H1 (cell line): ENCODE results near the gene SGSM1. TPM values are rescaled to one million over a fixed set of nuclear protein-coding genes. Genes with fewer than 3 reads are reported as not detected.

ENCODE experiments used
- CTCF ChIA-PET: fragments of 300-600 bp; sonication (Branson Sonifier 250); formaldehyde crosslinking; loops from one replicate; lab custom pipeline; 2021; ENCODE audit not compliant: partially characterized antibody; lab: Charles Lee
- POLR2A ChIA-PET: fragments of 300-600 bp; sonication (Branson Sonifier 250); formaldehyde crosslinking; loops from one replicate; lab custom pipeline; 2021; ENCODE audit warnings: inconsistent platforms; ENCODE audit not compliant: partially characterized antibody; lab: Charles Lee
- DNase-seq, 2 experiments: peaks; one replicate each; pipeline versions ENCODE4 v3.0.0 to v3.0.0-alpha.2; 2010 to 2022; ENCODE audit warnings: low spot score in 2 of 2, low read depth in 1 of 2, mixed read lengths in 1 of 2
- FAIRE-seq: peaks from 2 replicates; lab custom pipeline; 2011; peaks lifted over from hg19 to GRCh38; lab: Jason Lieb, UNC
- H2AFZ ChIP-seq: 2 replicates; pipeline ENCODE4 v1.8.1; 2012; ENCODE audit warnings: low read length, inconsistent platforms
- H2AK5ac ChIP-seq: 2 replicates; pipeline ENCODE4 v1.6.1; 2013; ENCODE audit warnings: low read depth, low read length
- H2BK120ac ChIP-seq: replicated peaks from 2 replicates; pipeline ENCODE3; 2013; ENCODE audit warnings: low read depth, low read length, inconsistent platforms
- H2BK12ac ChIP-seq: 2 replicates; pipeline ENCODE4 v1.6.1; 2013; ENCODE audit warnings: low read depth, low read length
- H2BK15ac ChIP-seq: 2 replicates; pipeline ENCODE4 v1.6.1; 2013; ENCODE audit warnings: low read length
- H2BK20ac ChIP-seq: 2 replicates; pipeline ENCODE4 v1.6.1; 2013; ENCODE audit warnings: low read length
- H2BK5ac ChIP-seq: 2 replicates; pipeline ENCODE4 v1.6.1; 2013; ENCODE audit warnings: low read depth, low read length
- H3K14ac ChIP-seq: 2 replicates; pipeline ENCODE4 v1.6.1; 2013; ENCODE audit warnings: inconsistent platforms; ENCODE audit not compliant: insufficient read length
- H3K18ac ChIP-seq: 2 replicates; pipeline ENCODE4 v1.6.1; 2013; ENCODE audit warnings: low read length; ENCODE audit errors: extremely low read depth
- H3K23ac ChIP-seq: 2 replicates; pipeline ENCODE4 v1.6.1; 2013; ENCODE audit warnings: inconsistent platforms; ENCODE audit not compliant: insufficient read length
- H3K23me2 ChIP-seq: 2 replicates; pipeline ENCODE4 v1.6.1; 2013; ENCODE audit warnings: low read depth, low read length
- H3K27ac ChIP-seq: 2 replicates; pipeline ENCODE4 v1.6.1; 2011; ENCODE audit warnings: low read depth, low read length, inconsistent platforms
- H3K27me3 ChIP-seq, 4 experiments: replicated peaks in 1 of 4; 1 replicate in 1 of 4; 2 replicates in 3 of 4; pipeline versions ENCODE4 v1.6.1 to v1.8.1; 2011 to 2013; ENCODE audit warnings: low read length in 3 of 4, mild to moderate bottlenecking in 3 of 4, inconsistent platforms in 2 of 4, mixed read lengths in 2 of 4, moderate library complexity in 1 of 4; ENCODE audit not compliant: control insufficient read depth in 3 of 4, insufficient read depth in 3 of 4; ENCODE audit errors: extremely low read depth in 1 of 4
- H3K36me3 ChIP-seq, 4 experiments: 2 replicates each; pipeline versions ENCODE4 v1.6.1 to v1.8.1; 2011 to 2013; ENCODE audit warnings: mild to moderate bottlenecking in 4 of 4, low read length in 3 of 4, moderate library complexity in 2 of 4, control low read depth in 1 of 4, inconsistent platforms in 1 of 4; ENCODE audit not compliant: insufficient read depth in 4 of 4, control insufficient read depth in 2 of 4
- H3K4ac ChIP-seq: replicated peaks from 2 replicates; pipeline ENCODE3; 2013; ENCODE audit warnings: low read length, low read depth, mixed read lengths, inconsistent platforms; ENCODE audit not compliant: insufficient read length
- H3K4me1 ChIP-seq, 4 experiments: replicated peaks in 1 of 4; 1 replicate in 1 of 4; 2 replicates in 3 of 4; pipeline versions ENCODE4 v1.6.1 to v1.8.1; 2011 to 2013; ENCODE audit warnings: low read length in 3 of 4, inconsistent platforms in 2 of 4, mixed read lengths in 1 of 4; ENCODE audit not compliant: insufficient read depth in 4 of 4, control insufficient read depth in 3 of 4
- H3K4me2 ChIP-seq, 2 experiments: 2 replicates each; pipeline versions ENCODE4 v1.6.1 to v1.8.1; 2011 to 2013; ENCODE audit warnings: low read depth in 2 of 2, low read length in 2 of 2, control low read depth in 1 of 2, inconsistent platforms in 1 of 2, mild to moderate bottlenecking in 1 of 2; ENCODE audit not compliant: insufficient read depth in 1 of 2
- H3K4me3 ChIP-seq, 4 experiments: fragments of 200-600, 300-600 bp in 1 of 4; sonication (generic), shearing (Covaris generic), sonication (Bioruptor Twin) in 1 of 4; 2 replicates each; pipeline versions ENCODE4 v1.5.1 to v1.8.1; 2011 to 2016; ENCODE audit warnings: low read length in 4 of 4, low read depth in 3 of 4, control low read depth in 2 of 4, inconsistent platforms in 2 of 4, mild to moderate bottlenecking in 2 of 4, mixed read lengths in 1 of 4, moderate library complexity in 1 of 4; ENCODE audit not compliant: insufficient read depth in 2 of 4; ENCODE audit errors: extremely low read depth in 1 of 4
- H3K56ac ChIP-seq: replicated peaks from 2 replicates; pipeline ENCODE3; 2013; ENCODE audit warnings: low read depth, mild to moderate bottlenecking, mixed read lengths, low read length, inconsistent platforms; ENCODE audit not compliant: insufficient read length
- H3K79me1 ChIP-seq: 2 replicates; pipeline ENCODE4 v1.6.1; 2013; ENCODE audit warnings: low read depth, low read length, control low read depth
- H3K79me2 ChIP-seq, 2 experiments: 2 replicates each; pipeline versions ENCODE4 v1.6.1 to v1.8.1; 2012 to 2013; ENCODE audit warnings: low read length in 2 of 2, mild to moderate bottlenecking in 2 of 2, inconsistent platforms in 1 of 2; ENCODE audit not compliant: insufficient read depth in 2 of 2, control insufficient read depth in 1 of 2
- H3K9ac ChIP-seq, 4 experiments: replicated peaks in 1 of 4; 1 replicate in 1 of 4; 2 replicates in 3 of 4; pipeline versions ENCODE4 v1.6.1 to v1.8.1; 2011 to 2013; ENCODE audit warnings: low read depth in 3 of 4, low read length in 3 of 4, control low read depth in 2 of 4, mild to moderate bottlenecking in 2 of 4, moderate library complexity in 2 of 4, inconsistent platforms in 1 of 4; ENCODE audit errors: extremely low read depth in 1 of 4
- H3K9me3 ChIP-seq, 2 experiments: 2 replicates each; pipeline versions ENCODE4 v1.6.1 to v1.8.1; 2012 to 2013; ENCODE audit warnings: mild to moderate bottlenecking in 2 of 2, moderate library complexity in 2 of 2, control low read depth in 1 of 2, inconsistent platforms in 1 of 2, low read depth in 1 of 2, low read length in 1 of 2, mixed read lengths in 1 of 2; ENCODE audit not compliant: insufficient read depth in 2 of 2
- H4K20me1 ChIP-seq, 2 experiments: replicated peaks in 1 of 2; 2 replicates each; pipeline versions ENCODE3 to v1.8.1; 2011 to 2013; ENCODE audit warnings: inconsistent platforms in 2 of 2, low read length in 2 of 2, mild to moderate bottlenecking in 1 of 2; ENCODE audit not compliant: insufficient read depth in 2 of 2, control insufficient read depth in 1 of 2
- H4K5ac ChIP-seq: 2 replicates; pipeline ENCODE4 v1.6.1; 2013; ENCODE audit warnings: low read length, low read depth, mixed read lengths, inconsistent platforms; ENCODE audit not compliant: insufficient read length
- H4K8ac ChIP-seq: 2 replicates; pipeline ENCODE4 v1.8.0; 2013; ENCODE audit warnings: mild to moderate bottlenecking, moderate library complexity, low read length, inconsistent platforms; ENCODE audit not compliant: insufficient read depth; ENCODE audit errors: extremely low read depth
- H4K91ac ChIP-seq: replicated peaks from 2 replicates; pipeline ENCODE3; 2013; ENCODE audit warnings: low read length, mixed read lengths, inconsistent platforms; ENCODE audit not compliant: insufficient read length
- CTBP2 ChIP-seq: IDR thresholded peaks from 2 replicates; pipeline ENCODE4 v1.7.0; 2011; ENCODE audit warnings: borderline replicate concordance, mild to moderate bottlenecking, moderate library complexity, mixed read lengths, low read length; ENCODE audit not compliant: insufficient read depth, insufficient read length
- EGR1 ChIP-seq: IDR thresholded peaks from 2 replicates; pipeline ENCODE4 v1.6.1; 2011; ENCODE audit warnings: low read depth, low read length, borderline replicate concordance
- JUND ChIP-seq: IDR thresholded peaks from 2 replicates; pipeline ENCODE4 v1.6.1; 2011; ENCODE audit warnings: mild to moderate bottlenecking, improper control_type of control experiment, low read length
- KDM1A ChIP-seq: fragments of 200-600, 300-600 bp; sonication (generic); IDR thresholded peaks from 2 replicates; pipeline ENCODE4 v1.7.1; 2016; ENCODE audit warnings: mild to moderate bottlenecking, low read length, borderline replicate concordance
- MAFK ChIP-seq: IDR thresholded peaks from 2 replicates; pipeline ENCODE4 v1.6.1; 2012; ENCODE audit warnings: low read depth, mild to moderate bottlenecking, improper control_type of control experiment, low read length
- PHF8 ChIP-seq: fragments of 200-600 bp; sonication (generic); conservative IDR thresholded peaks from 2 replicates; pipeline ENCODE4 v1.7.1; 2012; ENCODE audit warnings: low read depth, mild to moderate bottlenecking, inconsistent platforms, low read length, moderate library complexity
- RAD21 ChIP-seq, 2 experiments: IDR thresholded peaks in 1 of 2; conservative IDR thresholded peaks in 1 of 2; 2 replicates each; pipeline ENCODE4 v1.6.1; 2011; ENCODE audit warnings: low read depth in 2 of 2, low read length in 2 of 2, improper control_type of control experiment in 1 of 2, inconsistent platforms in 1 of 2, mild to moderate bottlenecking in 1 of 2, moderate library complexity in 1 of 2
- SRF ChIP-seq: IDR thresholded peaks from 2 replicates; pipeline ENCODE4 v1.6.1; 2011; ENCODE audit warnings: mild to moderate bottlenecking, low read depth, low read length, moderate library complexity
- WGBS, 2 experiments: shearing (Covaris generic) in 1 of 2; methylation state at CpG; one replicate each; pipeline versions ENCODE4 v1.1.6 to v1.1.7; 2013 to 2015; ENCODE audit warnings: low lambda C conversion rate in 2 of 2, mixed read lengths in 2 of 2, inconsistent platforms in 1 of 2, low coverage in 1 of 2, missing lambda C conversion rate in 1 of 2; ENCODE audit not compliant: insufficient replicate concordance in 2 of 2, insufficient coverage in 1 of 2, insufficient read length in 1 of 2; ENCODE audit errors: extremely low coverage in 1 of 2, missing lambda C conversion rate in 1 of 2; 5-methylcytosine and 5-hydroxymethylcytosine counted together
- polyA plus RNA-seq, 7 experiments: library from polyadenylated mRNA; depleted of rRNA in 3 of 7; stranded (reverse) in 5 of 7; unstranded in 2 of 7; fragments of >200 nt in 5 of 7; fragments of 200-250 nt in 2 of 7; gene quantifications; 1 replicate in 5 of 7; 2 replicates in 1 of 7; 4 replicates in 1 of 7; pipeline versions ENCODE4 v1.2.1 to v1.2.3, GENCODE V29; 2011 to 2013; ENCODE audit warnings: missing spikeins in 2 of 7, mixed read lengths in 2 of 7
- total RNA-seq: library from RNA; stranded (reverse); fragmentation: NEBNext Ultra II Directional; extraction: Animal tissue kit (Norgen Biotek cat#: 25700); gene quantifications from 2 replicates; pipeline ENCODE4 v1.2.1, GENCODE V29; 2021
- TF ChIP-seq, protein P1 (sequence below): IDR thresholded peaks from 2 replicates; pipeline ENCODE4 v1.6.1; 2011; ENCODE audit warnings: low read depth, mild to moderate bottlenecking, low read length; ENCODE audit not compliant: insufficient read depth

Gene SGSM1
- total and polyA plus RNA-seq, 2 of the 8 experiments (the other 6 are each of a cell fraction or from before 2014, with no cell fraction given) = 2.8 to 5.2 TPM

GRCh38 chr22:24951942-24952836 is 146.2 kb downstream of the SGSM1 start, which contains the start of gene KIAA1671:
Gene KIAA1671 (plus strand): TSS chr22:24952716. CDS start chr22:25028000, 75,284 bp downstream.
- Histone ChIP-seq H2BK12ac (no peak within 1 kb of the TSS), H3K79me1 (peaks cover 12% of the 10 kb centered on the region), H2BK20ac (no peak within 1 kb of the TSS), H3K9ac (peak within 1 kb of the TSS; percentile 84 to 93 (median 87)), H3K27me3 (peaks cover 0 to 3% (median 1%) of the 10 kb centered on the region in 4 experiments; a peak in 2 of 7 replicates), H4K20me1 (peaks cover 0 to 3% of the 10 kb centered on the region in 2 experiments), H2BK5ac (peak within 1 kb of the TSS; percentile 91), H2BK120ac (no peak within 1 kb of the TSS), H3K18ac (peak within 1 kb of the TSS; percentile 68; the same call in 1 of the 2 replicates), H2AFZ (peak within 1 kb of the TSS; percentile 83; the same call in 1 of the 2 replicates), H4K5ac (peak within 1 kb of the TSS; percentile 66), H3K27ac (peak within 1 kb of the TSS; percentile 89), H4K91ac (no peak within 1 kb of the TSS), H3K23me2 (peaks cover 13% of the 10 kb centered on the region), H2BK15ac (peak within 1 kb of the TSS; percentile 93; the same call in 1 of the 2 replicates), H3K9me3 (no peaks in the 10 kb centered on the region), H3K56ac (peak within 1 kb of the TSS; percentile 43), H3K4me3 (peak within 1 kb of the TSS; percentile 70 to 83 (median 77)), H3K4me2 (peak within 1 kb of the TSS; percentile 83 to 98), H3K4ac (peak within 1 kb of the TSS; percentile 44), H3K4me1 (peaks cover 5 to 22% (median 8%) of the 10 kb centered on the region in 4 experiments), H2AK5ac (no peak within 1 kb of the TSS; the same call in 1 of the 2 replicates), H3K14ac (no peak within 1 kb of the TSS), H4K8ac (peak within 1 kb of the TSS; percentile 76; the same call in 1 of the 2 replicates), H3K23ac (no peak within 1 kb of the TSS), H3K36me3 (no peaks in the 10 kb centered on the region), H3K79me2 (peaks cover 0 to 26% of the 10 kb centered on the region in 2 experiments; a peak in 2 of 4 replicates)
- DNase-seq (peak; percentile 84 to 98), FAIRE-seq (peak; percentile 69)
- ChIA-PET POLR2A (interaction anchor here (0.9 to 2.1 kb wide), 4 partner anchors 10 to 25 kb away, joined by 3 to 14 read pairs (median 4); no protein-coding TSS in a partner anchor), CTCF (interaction anchor here (0.7 to 15.1 kb wide), 13 partner anchors 8 to 149 kb away, joined by 3 to 221 read pairs (median 4); no protein-coding TSS in a partner anchor)
- WGBS, 2 experiments = 3% methylated on average over 30 of the region's 71 CpGs; no CpG with 5 or more reads in 1 of the 2 experiments
- TF ChIP-seq PHF8 (peak; percentile 71; the same call in 1 of the 2 replicates), KDM1A (peak; percentile 66), EGR1 (peak; percentile 88), MAFK (no peak), SRF (peak; percentile 19; the same call in 1 of the 2 replicates), CTBP2 (no peak), JUND (no peak), RAD21 (IDR thresholded peaks at IDR 0.05 in 1 of 2, conservative IDR thresholded peaks at IDR 0.05 in 1 of 2; ENCODE audit: low read depth in 2 of 2, low read length in 2 of 2) (peak; percentile 92 to 94)
- TF ChIP-seq, protein P1, sequence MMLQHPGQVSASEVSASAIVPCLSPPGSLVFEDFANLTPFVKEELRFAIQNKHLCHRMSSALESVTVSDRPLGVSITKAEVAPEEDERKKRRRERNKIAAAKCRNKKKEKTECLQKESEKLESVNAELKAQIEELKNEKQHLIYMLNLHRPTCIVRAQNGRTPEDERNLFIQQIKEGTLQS = no peak
